ENCODE measurements around the gene IGFN1.

GRCh38 chr1:201254625-201255478 lies 64.2 kb downstream of the IGFN1 start:
- TF ChIP-seq YY1 (IDR thresholded peaks at IDR 0.05; ENCODE audit: insufficient read depth, insufficient read length): no peak
- no peak for TF ChIP-seq ZNF274 (IDR thresholded peaks at IDR 0.05; ENCODE audit: low read depth, low read length)
- no peak for TF ChIP-seq SUZ12 (IDR thresholded peaks at IDR 0.05; ENCODE audit: extremely low read depth, insufficient read depth, insufficient read length)
